ENCODE results near the gene FREY1. TPM values are rescaled to one million over a fixed set of nuclear protein-coding genes. Genes with fewer than 3 reads are reported as not detected.

The FREY1 gene
- total and polyA plus RNA-seq, 2 donors (not counting 3 experiments of a cell fraction or from before 2014, with no cell fraction given), result 0.84 to 1.1 TPM

- no TSS peak for BruUV-seq (replicated peaks)
- Histone ChIP-seq H3K27ac (ENCODE audit: insufficient read depth, low read depth, low read length) (no peak overlapping the region), H3K9ac (replicated peaks; ENCODE audit: extremely low read depth, insufficient read depth, low read length) (no peak overlapping the region), H3K9me1 (replicated peaks; ENCODE audit: control insufficient read depth, extremely low read depth, insufficient read depth, low read length) (no peaks in the 10 kb centered on the region), H3K79me2 (ENCODE audit: control insufficient read depth, insufficient read depth, low read length) (no peaks in the 10 kb centered on the region), H3K27me3 (ENCODE audit: control insufficient read depth in 2 of 2, insufficient read depth in 2 of 2, low read length in 2 of 2) (no peaks in the 10 kb centered on the region), H3K36me3 (ENCODE audit: control insufficient read depth in 2 of 2, extremely low read depth in 1 of 2, insufficient read depth in 2 of 2, low read length in 2 of 2) (peaks cover 0 to 35% of the 10 kb centered on the region in 2 experiments), H3K9me3 (replicated peaks; ENCODE audit: control insufficient read depth, insufficient read depth, low read length) (no peaks in the 10 kb centered on the region), H3K4me3 (replicated peaks in 1 of 3; ENCODE audit: insufficient read depth in 1 of 3, low read depth in 1 of 3, low read length in 3 of 3) (no peak overlapping the region), H3K4me1 (ENCODE audit: control insufficient read depth, extremely low read depth, insufficient read depth, low read length) (no peaks in the 10 kb centered on the region), H3K4me2 (ENCODE audit: insufficient read depth, low read length) (no peak overlapping the region), H2AFZ (ENCODE audit: low read depth, low read length) (no peak overlapping the region), H4K20me1 (replicated peaks; ENCODE audit: control insufficient read depth, extremely low read depth, insufficient read depth, low read length) (no peaks in the 10 kb centered on the region)
- FAIRE-seq (no peak), DNase-seq (ENCODE audit: low read depth, low spot score) (no peak)
- CTCF ChIA-PET, result no interaction called here
- TF ChIP-seq GATA2 (IDR thresholded peaks at IDR 0.05; ENCODE audit: insufficient read depth, insufficient read length, low read depth, low read length), result no peak
- no peak for TF ChIP-seq MAX (IDR thresholded peaks at IDR 0.05; ENCODE audit: insufficient read depth, insufficient read length)
- TF ChIP-seq FOS (IDR thresholded peaks at IDR 0.05; ENCODE audit: borderline replicate concordance, insufficient read depth, low read length), result no peak
- no peak for TF ChIP-seq EZH2 (IDR thresholded peaks at IDR 0.05; ENCODE audit: borderline replicate concordance, low read depth, low read length, severe bottlenecking)
- no peak for TF ChIP-seq MYC (IDR thresholded peaks at IDR 0.05; ENCODE audit: low read depth, low read length)
- no peak for TF ChIP-seq POLR2AphosphoS5 (IDR thresholded peaks at IDR 0.05; ENCODE audit: insufficient read depth, low read depth, low read length)
- POLR2A ChIA-PET, result no interaction called here
- dilution Hi-C loops (cut with MboI; ENCODE audit: extremely low pct_ligation_motif_present, low sequenced_read_pairs) (no loop called here), intact Hi-C loops (cut with micrococcal nuclease) (no loop called here)
Measured at GRCh38 chr11:45934580-45935318, 27.7 kb upstream of the FREY1 start.
